ENCODE results near the gene CACNB2. TPM values are rescaled to one million over a fixed set of nuclear protein-coding genes. Genes with fewer than 3 reads are reported as not detected.

The CACNB2 gene
- total RNA-seq, 1 donor from 2014 or later, result 7.6 TPM

GRCh38 chr10:18223898-18224297 is 83.7 kb downstream of the CACNB2 start:
- TF ChIP-seq CTCF (conservative IDR thresholded peaks at IDR 0.05), result no peak
- Mint-ChIP-seq H3K9me3 (no peaks in the 10 kb centered on the region), H3K36me3 (no peaks in the 10 kb centered on the region), H3K27me3 (peaks cover 9% of the 10 kb centered on the region), H3K4me3 (no peak overlapping the region), H3K27ac (no peak overlapping the region), H3K4me1 (ENCODE audit: unreplicated experiment) (no peaks in the 10 kb centered on the region)
- DNase-seq (ENCODE audit: extremely low spot score, unreplicated experiment), result no peak

GRCh38 chr10:18224626-18225445 is 84.6 kb downstream of the CACNB2 start:
- DNase-seq (ENCODE audit: extremely low spot score, unreplicated experiment), result no peak
- Mint-ChIP-seq H3K4me1 (ENCODE audit: unreplicated experiment) (no peaks in the 10 kb centered on the region), H3K27ac (no peak overlapping the region), H3K9me3 (no peaks in the 10 kb centered on the region), H3K36me3 (no peaks in the 10 kb centered on the region), H3K27me3 (peaks cover 9% of the 10 kb centered on the region), H3K4me3 (no peak overlapping the region)
- no peak for TF ChIP-seq CTCF (conservative IDR thresholded peaks at IDR 0.05)

- no peaks in the 10 kb centered on the region for H3K4me1 Mint-ChIP-seq (ENCODE audit: unreplicated experiment)
- no peaks in the 10 kb centered on the region for H3K36me3 Mint-ChIP-seq
- H3K9me3 Mint-ChIP-seq, result no peaks in the 10 kb centered on the region
- H3K4me3 Mint-ChIP-seq, result no peak overlapping the region
- peaks cover 9% of the 10 kb centered on the region for H3K27me3 Mint-ChIP-seq
- no peak for DNase-seq (ENCODE audit: extremely low spot score, unreplicated experiment)
- TF ChIP-seq CTCF (conservative IDR thresholded peaks at IDR 0.05), result no peak
- H3K27ac Mint-ChIP-seq, result no peak overlapping the region
Observed at GRCh38 chr10:18226336-18226735, 86.1 kb downstream of the CACNB2 start.

GRCh38 chr10:18229826-18230225 is 89.6 kb downstream of the CACNB2 start:
- H3K27me3 Mint-ChIP-seq, result peaks cover 7% of the 10 kb centered on the region
- no peaks in the 10 kb centered on the region for H3K36me3 Mint-ChIP-seq
- no peak for TF ChIP-seq CTCF (conservative IDR thresholded peaks at IDR 0.05)
- H3K27ac Mint-ChIP-seq, result no peak overlapping the region
- H3K4me3 Mint-ChIP-seq, result no peak overlapping the region
- peaks cover 3% of the 10 kb centered on the region for H3K9me3 Mint-ChIP-seq
- no peaks in the 10 kb centered on the region for H3K4me1 Mint-ChIP-seq (ENCODE audit: unreplicated experiment)
- DNase-seq (ENCODE audit: extremely low spot score, unreplicated experiment), result no peak

GRCh38 chr10:18230794-18231193 is 90.6 kb downstream of the CACNB2 start:
- H3K27me3 Mint-ChIP-seq, result peaks cover 7% of the 10 kb centered on the region
- no peak for DNase-seq (ENCODE audit: extremely low spot score, unreplicated experiment)
- no peak overlapping the region for H3K4me3 Mint-ChIP-seq
- no peaks in the 10 kb centered on the region for H3K4me1 Mint-ChIP-seq (ENCODE audit: unreplicated experiment)
- no peaks in the 10 kb centered on the region for H3K36me3 Mint-ChIP-seq
- H3K27ac Mint-ChIP-seq, result no peak overlapping the region
- TF ChIP-seq CTCF (conservative IDR thresholded peaks at IDR 0.05), result no peak
- peaks cover 3% of the 10 kb centered on the region for H3K9me3 Mint-ChIP-seq
